GM12878 (cell line): ENCODE results near the gene PIM2. TPM values are rescaled to one million over a fixed set of nuclear protein-coding genes. Genes with fewer than 3 reads are reported as not detected.

Source experiments
- ATAC-seq: fragments of 200-7000 bp; cut with Tn5 transposase; 3 replicates; pipeline ENCODE4 v1.9.1; 2020; ENCODE audit warnings: mild to moderate bottlenecking, moderate library complexity
- BruUV-seq: library from RNA; stranded (reverse); fragments of 400-500 nt; replicated peaks from 2 replicates; lab custom pipeline; 2021; lab: Mats Ljungman, UMichigan
- CTCF ChIA-PET: fragments of 300-600 bp; sonication (Branson Sonifier 250); formaldehyde crosslinking; extraction: SDS; loops from one replicate; lab custom pipeline; 2021; ENCODE audit warnings: inconsistent platforms; lab: Yijun Ruan, JAX
- POLR2A ChIA-PET: fragments of 350-600 bp; formaldehyde crosslinking; extraction: SDS; loops from one replicate; lab custom pipeline; 2021; ENCODE audit warnings: inconsistent platforms; lab: Charles Lee
- RAD21 ChIA-PET: fragments of 300-600 bp; sonication (Branson Sonifier 250); formaldehyde crosslinking; loops from one replicate; lab custom pipeline; 2023; ENCODE audit warnings: antibody characterized with exemption; ENCODE audit not compliant: unreplicated experiment; lab: Charles Lee
- SMC1A ChIA-PET: fragments of 300-600 bp; sonication (Branson Sonifier 250); formaldehyde crosslinking; loops from one replicate; lab custom pipeline; 2023; ENCODE audit not compliant: unreplicated experiment, uncharacterized antibody; lab: Charles Lee
- DNase-seq: peaks from one replicate; pipeline ENCODE4 v3.0.0-alpha.2; 2011; ENCODE audit warnings: low read depth, low spot score
- FAIRE-seq: peaks from 3 replicates; lab custom pipeline; 2011; peaks lifted over from hg19 to GRCh38; lab: Jason Lieb, UNC
- H2AFZ ChIP-seq: 2 replicates; pipeline ENCODE4 v1.6.0; 2011; ENCODE audit warnings: low read depth, low read length, control low read depth; ENCODE audit not compliant: control insufficient read depth
- H3K27ac ChIP-seq: 2 replicates; pipeline ENCODE4 v1.5.1; 2011; ENCODE audit warnings: control low read depth; ENCODE audit not compliant: control insufficient read depth, insufficient read depth
- H3K27me3 ChIP-seq, 2 experiments: replicated peaks in 1 of 2; 2 replicates each; pipeline versions ENCODE4 v1.6.0 to v1.6.1; 2011; ENCODE audit warnings: low read length in 1 of 2; ENCODE audit not compliant: control insufficient read depth in 2 of 2, insufficient read depth in 2 of 2
- H3K36me3 ChIP-seq, 2 experiments: 2 replicates each; pipeline ENCODE4 v1.5.1; 2011; ENCODE audit warnings: low read length in 1 of 2; ENCODE audit not compliant: control insufficient read depth in 2 of 2, insufficient read depth in 2 of 2
- H3K4me1 ChIP-seq: 2 replicates; pipeline ENCODE4 v1.6.1; 2011; ENCODE audit warnings: mild to moderate bottlenecking, low read length, moderate library complexity, mixed read lengths; ENCODE audit not compliant: control insufficient read depth, insufficient read depth
- H3K4me2 ChIP-seq: 2 replicates; pipeline ENCODE4 v1.6.0; 2011; ENCODE audit warnings: control low read depth; ENCODE audit not compliant: control insufficient read depth, insufficient read depth
- H3K4me3 ChIP-seq: fragments of 200-600 bp; sonication (generic); 2 replicates; pipeline ENCODE4 v1.5.1; 2016
- H3K79me2 ChIP-seq: 2 replicates; pipeline ENCODE4 v1.6.0; 2011; ENCODE audit warnings: low read length; ENCODE audit not compliant: control insufficient read depth, insufficient read depth
- H3K9ac ChIP-seq: 2 replicates; pipeline ENCODE4 v1.8.0; 2011; ENCODE audit warnings: low read length, control low read depth, mixed read lengths; ENCODE audit not compliant: control insufficient read depth, insufficient read depth
- H3K9me3 ChIP-seq: replicated peaks from 3 replicates; pipeline ENCODE4 v1.5.1; 2011; ENCODE audit warnings: mild to moderate bottlenecking, low read length; ENCODE audit not compliant: control insufficient read depth, insufficient read depth
- H4K20me1 ChIP-seq: 2 replicates; pipeline ENCODE4 v1.6.0; 2011; ENCODE audit not compliant: control insufficient read depth, insufficient read depth
- CBFB ChIP-seq: IDR thresholded peaks from 2 replicates; pipeline ENCODE4 v1.6.1; 2016; ENCODE audit warnings: antibody characterized with exemption, low read depth
- CHD4 ChIP-seq: fragments of 200-600 bp; sonication (generic); IDR thresholded peaks from 2 replicates; pipeline ENCODE4 v1.6.1; 2016; ENCODE audit warnings: mild to moderate bottlenecking
- IRF4 ChIP-seq: IDR thresholded peaks from 2 replicates; pipeline ENCODE4 v1.6.1; 2011; ENCODE audit warnings: low read depth, low read length
- KAT2A ChIP-seq: conservative IDR thresholded peaks from 2 replicates; pipeline ENCODE4 v1.6.1; 2011; ENCODE audit warnings: low read depth, low read length; ENCODE audit not compliant: control insufficient read depth
- LARP7 ChIP-seq: fragments of 450-650 bp; IDR thresholded peaks from 2 replicates; pipeline ENCODE4 v1.6.1; 2017; ENCODE audit warnings: mild to moderate bottlenecking
- MEF2B ChIP-seq: fragments of 450-650 bp; IDR thresholded peaks from 2 replicates; pipeline ENCODE4 v1.6.1; 2018; ENCODE audit warnings: mild to moderate bottlenecking, moderate library complexity; ENCODE audit not compliant: partially characterized antibody, poor library complexity, severe bottlenecking
- MLLT1 ChIP-seq: fragments of 450-650 bp; IDR thresholded peaks from 2 replicates; pipeline ENCODE4 v1.6.1; 2016; ENCODE audit warnings: mild to moderate bottlenecking
- MTA2 ChIP-seq: fragments of 450-650 bp; IDR thresholded peaks from 2 replicates; pipeline ENCODE4 v1.6.1; 2016; ENCODE audit warnings: low read depth, mild to moderate bottlenecking, moderate library complexity
- NFYA ChIP-seq: IDR thresholded peaks from 2 replicates; pipeline ENCODE4 v1.6.1; 2011; ENCODE audit warnings: low read depth, mild to moderate bottlenecking, low read length, improper control_type of control experiment, borderline replicate concordance
- RELA ChIP-seq: fragments of 450-650 bp; IDR thresholded peaks from 2 replicates; pipeline ENCODE4 v1.8.0; 2014; ENCODE audit warnings: borderline replicate concordance; ENCODE audit not compliant: partially characterized antibody
- SREBF2 ChIP-seq: IDR thresholded peaks from 2 replicates; pipeline ENCODE4 v1.6.1; 2012; ENCODE audit warnings: mild to moderate bottlenecking, low read length
- WRNIP1 ChIP-seq: IDR thresholded peaks from 2 replicates; pipeline ENCODE4 v1.6.1; 2011; ENCODE audit warnings: low read depth, low read length, improper control_type of control experiment, borderline replicate concordance
- YBX1 ChIP-seq: fragments of 450-650 bp; IDR thresholded peaks from 2 replicates; pipeline ENCODE4 v1.6.1; 2016; ENCODE audit warnings: antibody characterized with exemption
- YY1 ChIP-seq: IDR thresholded peaks from 2 replicates; pipeline ENCODE4 v1.6.1; 2011; ENCODE audit warnings: low read depth, mild to moderate bottlenecking, low read length
- ZNF274 ChIP-seq: IDR thresholded peaks from one replicate; pipeline ENCODE4 v1.8.0; 2011; ENCODE audit not compliant: insufficient read length, insufficient read depth
- ZSCAN29 ChIP-seq: fragments of 450-650 bp; IDR thresholded peaks from 2 replicates; pipeline ENCODE4 v1.6.1; 2017; ENCODE audit warnings: mild to moderate bottlenecking, moderate library complexity
- WGBS: methylation state at CpG from one replicate; pipeline ENCODE4 v1.1.6; 2016; ENCODE audit warnings: low lambda C conversion rate; ENCODE audit not compliant: insufficient replicate concordance, insufficient coverage; ENCODE audit errors: missing lambda C conversion rate; 5-methylcytosine and 5-hydroxymethylcytosine counted together
- in situ Hi-C: fragments of 300-500 bp; cut with MboI; formaldehyde crosslinking; loops from 9 replicates; pipeline ENCODE4 v1.14.3; 2018; ENCODE audit warnings: mixed read lengths
- intact Hi-C: fragments of 100-400 bp; cut with micrococcal nuclease; formaldehyde crosslinking; loops from one replicate; pipeline ENCODE4 v1.14.2; 2022; ENCODE audit not compliant: unreplicated experiment
- polyA plus RNA-seq, 11 experiments: library from polyadenylated mRNA; depleted of rRNA in 4 of 11; unstranded in 6 of 11; stranded (reverse) in 5 of 11; fragments of >200 nt; fragmentation: Nextera tagmentation in 4 of 11; fragmentation: Illumina TruSeq in 1 of 11; extraction: Ambion mirVana in 4 of 11; extraction: Trizol in 1 of 11; gene quantifications; 1 replicate in 1 of 11; 2 replicates in 10 of 11; pipeline versions ENCODE4 v1.2.1 to v1.2.3, GENCODE V29; 2011 to 2016; ENCODE audit warnings: inconsistent platforms in 2 of 11, missing spikeins in 2 of 11, low read depth in 1 of 11
- total RNA-seq, 4 experiments: library from RNA; depleted of rRNA in 3 of 4; stranded (reverse); fragments of >200 nt in 3 of 4; fragmentation: Illumina TruSeq in 1 of 4; extraction: Trizol in 1 of 4; gene quantifications; 2 replicates each; pipeline versions ENCODE4 v1.2.1 to v1.2.3, GENCODE V29; 2013 to 2021
- TF ChIP-seq, protein P1 (sequence below): fragments of 450-650 bp; IDR thresholded peaks from 2 replicates; pipeline ENCODE4 v1.6.1; 2017; ENCODE audit warnings: mild to moderate bottlenecking, moderate library complexity
- TF ChIP-seq, protein P2 (sequence below): IDR thresholded peaks from 2 replicates; pipeline ENCODE4 v1.6.1; 2012; ENCODE audit warnings: low read depth, low read length, improper control_type of control experiment

The PIM2 gene
- total and polyA plus RNA-seq, 10 of the 15 experiments (the other 5 are each of a cell fraction or from before 2014, with no cell fraction given), result 19.2 to 96.8 (median 32.3) TPM

DNA sequence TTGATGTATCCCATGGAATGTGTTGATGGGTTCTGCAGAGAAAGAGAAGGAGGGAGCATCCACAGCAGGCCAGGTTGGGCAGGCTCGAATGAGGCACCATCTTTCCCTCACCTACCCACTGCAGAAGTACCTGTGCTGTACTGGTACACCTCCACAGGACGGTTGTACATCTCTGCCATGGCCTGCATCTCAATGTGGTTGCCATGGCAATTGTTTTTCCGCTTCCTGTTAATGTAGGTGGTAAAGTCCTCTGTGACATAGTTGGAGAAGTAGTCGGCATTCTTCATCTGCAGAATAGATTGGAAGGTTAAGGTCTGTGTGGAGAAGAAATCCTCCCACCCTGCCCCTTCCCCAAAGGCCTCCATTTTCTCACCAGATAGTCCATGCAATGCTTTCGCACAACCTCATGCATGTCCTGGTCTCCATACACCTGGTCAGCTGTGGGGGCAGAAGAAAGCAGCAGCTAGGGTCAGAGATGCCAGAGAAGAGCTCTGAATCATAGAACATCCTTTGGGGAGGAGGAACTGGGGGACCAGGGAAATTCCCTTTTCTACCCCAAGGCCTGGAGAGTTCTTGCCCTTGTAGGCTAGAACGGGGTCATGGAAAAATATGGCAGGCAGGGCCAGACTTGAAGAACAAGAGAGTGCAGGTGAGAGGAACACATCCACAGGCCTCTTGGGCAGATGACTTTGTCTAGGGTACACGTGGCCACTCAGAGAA is 15.9 kb upstream of the PIM2 start (continued):
- TF ChIP-seq, protein P1, sequence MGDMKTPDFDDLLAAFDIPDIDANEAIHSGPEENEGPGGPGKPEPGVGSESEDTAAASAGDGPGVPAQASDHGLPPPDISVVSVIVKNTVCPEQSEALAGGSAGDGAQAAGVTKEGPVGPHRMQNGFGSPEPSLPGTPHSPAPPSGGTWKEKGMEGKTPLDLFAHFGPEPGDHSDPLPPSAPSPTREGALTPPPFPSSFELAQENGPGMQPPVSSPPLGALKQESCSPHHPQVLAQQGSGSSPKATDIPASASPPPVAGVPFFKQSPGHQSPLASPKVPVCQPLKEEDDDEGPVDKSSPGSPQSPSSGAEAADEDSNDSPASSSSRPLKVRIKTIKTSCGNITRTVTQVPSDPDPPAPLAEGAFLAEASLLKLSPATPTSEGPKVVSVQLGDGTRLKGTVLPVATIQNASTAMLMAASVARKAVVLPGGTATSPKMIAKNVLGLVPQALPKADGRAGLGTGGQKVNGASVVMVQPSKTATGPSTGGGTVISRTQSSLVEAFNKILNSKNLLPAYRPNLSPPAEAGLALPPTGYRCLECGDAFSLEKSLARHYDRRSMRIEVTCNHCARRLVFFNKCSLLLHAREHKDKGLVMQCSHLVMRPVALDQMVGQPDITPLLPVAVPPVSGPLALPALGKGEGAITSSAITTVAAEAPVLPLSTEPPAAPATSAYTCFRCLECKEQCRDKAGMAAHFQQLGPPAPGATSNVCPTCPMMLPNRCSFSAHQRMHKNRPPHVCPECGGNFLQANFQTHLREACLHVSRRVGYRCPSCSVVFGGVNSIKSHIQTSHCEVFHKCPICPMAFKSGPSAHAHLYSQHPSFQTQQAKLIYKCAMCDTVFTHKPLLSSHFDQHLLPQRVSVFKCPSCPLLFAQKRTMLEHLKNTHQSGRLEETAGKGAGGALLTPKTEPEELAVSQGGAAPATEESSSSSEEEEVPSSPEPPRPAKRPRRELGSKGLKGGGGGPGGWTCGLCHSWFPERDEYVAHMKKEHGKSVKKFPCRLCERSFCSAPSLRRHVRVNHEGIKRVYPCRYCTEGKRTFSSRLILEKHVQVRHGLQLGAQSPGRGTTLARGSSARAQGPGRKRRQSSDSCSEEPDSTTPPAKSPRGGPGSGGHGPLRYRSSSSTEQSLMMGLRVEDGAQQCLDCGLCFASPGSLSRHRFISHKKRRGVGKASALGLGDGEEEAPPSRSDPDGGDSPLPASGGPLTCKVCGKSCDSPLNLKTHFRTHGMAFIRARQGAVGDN, result 0 out of 2 replicates have a peak, but pooled peaks have one; percentile 11
- TF ChIP-seq CHD4, result no peak

DNA sequence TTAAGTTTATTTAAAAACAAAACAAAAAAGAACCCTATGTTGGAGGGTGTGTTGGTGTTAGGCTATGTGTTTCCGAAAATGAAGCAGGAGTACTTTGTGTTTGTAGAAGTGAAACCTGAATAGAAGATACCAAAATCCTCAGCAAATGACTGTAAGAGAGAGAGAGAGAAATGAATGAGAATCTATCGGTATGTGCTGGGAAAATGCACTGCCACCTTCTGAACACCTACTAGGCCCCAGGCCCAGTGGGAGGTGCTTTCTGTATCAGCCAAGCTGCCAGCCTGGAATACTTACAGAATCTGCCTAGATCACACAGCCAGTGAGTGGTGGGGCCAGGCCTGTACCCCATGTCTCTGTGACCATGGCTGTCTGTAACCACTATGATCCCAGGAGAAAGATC is 14.9 kb upstream of the PIM2 start:
- intact Hi-C loops (no loop called here), in situ Hi-C loops (loop anchor here (25.0 kb wide), 1 partner anchor 1721 kb away; the partner anchor contains the start of gene CDK16)
- POLR2A ChIA-PET, result no interaction called here
- Histone ChIP-seq H3K9me3 (no peaks in the 10 kb centered on the region; the same call in 2 of the 3 replicates), H3K4me3 (no peak overlapping the region), H3K36me3 (peaks cover 2 to 8% of the 10 kb centered on the region in 2 experiments; a peak in 3 of 4 replicates), H3K4me1 (peaks cover 45% of the 10 kb centered on the region), H3K27me3 (no peaks in the 10 kb centered on the region), H3K79me2 (peaks cover 20% of the 10 kb centered on the region), H2AFZ (no peak overlapping the region), H4K20me1 (no peaks in the 10 kb centered on the region), H3K27ac (peak overlapping the region; percentile 83), H3K9ac (peak overlapping the region; percentile 15), H3K4me2 (peak overlapping the region; percentile 44)
- peak; percentile 16 for ATAC-seq
- no TSS peak for BruUV-seq
- WGBS, result 0% methylated on average over 2 of the region's 2 CpGs
- peak; percentile 59 for FAIRE-seq
- no peak for DNase-seq
- RAD21 ChIA-PET, result no interaction called here
- SMC1A ChIA-PET, result no interaction called here
- CTCF ChIA-PET, result no interaction called here
- TF ChIP-seq YY1 (no peak), KAT2A (no peak), ZNF274 (no peak), NFYA (no peak), WRNIP1 (no peak), RELA (no peak), IRF4 (peak; percentile 80), ZSCAN29 (no peak), SREBF2 (no peak), YBX1 (no peak), MLLT1 (0 out of 2 replicates have a peak, but pooled peaks have one; percentile 24), MEF2B (peak; percentile 62), CBFB (no peak), LARP7 (no peak), MTA2 (no peak)
- TF ChIP-seq, protein P2, sequence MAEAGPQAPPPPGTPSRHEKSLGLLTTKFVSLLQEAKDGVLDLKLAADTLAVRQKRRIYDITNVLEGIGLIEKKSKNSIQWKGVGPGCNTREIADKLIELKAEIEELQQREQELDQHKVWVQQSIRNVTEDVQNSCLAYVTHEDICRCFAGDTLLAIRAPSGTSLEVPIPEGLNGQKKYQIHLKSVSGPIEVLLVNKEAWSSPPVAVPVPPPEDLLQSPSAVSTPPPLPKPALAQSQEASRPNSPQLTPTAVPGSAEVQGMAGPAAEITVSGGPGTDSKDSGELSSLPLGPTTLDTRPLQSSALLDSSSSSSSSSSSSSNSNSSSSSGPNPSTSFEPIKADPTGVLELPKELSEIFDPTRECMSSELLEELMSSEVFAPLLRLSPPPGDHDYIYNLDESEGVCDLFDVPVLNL, result no peak
